Esophagus squamous epithelium (tissue), 4 donors: ENCODE results near the gene SELENOV.

Source experiments
- CTCF ChIP-seq, 6 experiments: fragments of 450-650 bp in 4 of 6; fragments of 200-600 bp in 2 of 6; sonication (generic) in 2 of 6; IDR thresholded peaks; one replicate each; pipeline ENCODE4 v1.5.1; 2016 to 2019; ENCODE audit warnings: antibody characterized with exemption in 6 of 6, mild to moderate bottlenecking in 4 of 6, moderate library complexity in 4 of 6
- POLR2A ChIP-seq, 4 donors: fragments of 450-650 bp; IDR thresholded peaks; one replicate each; pipeline ENCODE4 v1.6.1; 2017; ENCODE audit warnings: antibody characterized with exemption in 4 of 4, mild to moderate bottlenecking in 4 of 4, moderate library complexity in 3 of 4

- TF ChIP-seq CTCF (IDR thresholded peaks at IDR 0.05) (no peak), POLR2A (IDR thresholded peaks at IDR 0.05) (no peak)
Measured at GRCh38 chr19:39544911-39545310, 30.0 kb downstream of the SELENOV start.
